Measurements from ENCODE around the gene PLXNB3. TPM values are rescaled to one million over a fixed set of nuclear protein-coding genes. Genes with fewer than 3 reads are reported as not detected.

PLXNB3 gene
- total RNA-seq, 2 donors from 2014 or later, result 40.8 to 52.2 TPM

DNA sequence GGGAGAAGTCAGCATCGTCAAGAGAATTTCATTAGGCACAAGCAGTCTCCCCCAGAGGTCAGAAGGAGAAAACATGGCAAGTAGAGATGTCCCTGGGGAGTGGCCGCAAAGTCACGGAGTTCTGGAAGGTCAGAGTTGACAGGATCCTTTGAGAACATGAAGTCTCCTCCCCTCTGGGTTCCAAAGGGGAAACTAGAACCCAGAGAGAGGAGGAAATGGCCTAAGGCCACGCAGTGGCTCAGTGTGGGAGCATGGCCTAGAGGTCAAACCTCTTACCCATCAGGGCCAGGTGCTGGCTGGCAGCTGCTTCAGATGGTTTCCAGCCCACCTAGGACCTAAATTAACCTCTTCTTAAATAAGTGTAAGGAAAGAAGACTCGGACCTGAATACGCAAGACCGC lies 29.2 kb downstream of the PLXNB3 start:
- H3K36me3 ChIP-seq, result peaks cover 8% of the 10 kb centered on the region
- H3K9me3 ChIP-seq, result no peaks in the 10 kb centered on the region
- ATAC-seq (ENCODE audit: insufficient number of reproducible peaks, low FRiP score, low read depth) (no peak), DNase-seq (ENCODE audit: low spot score) (no peak)
- TF ChIP-seq, protein P1, sequence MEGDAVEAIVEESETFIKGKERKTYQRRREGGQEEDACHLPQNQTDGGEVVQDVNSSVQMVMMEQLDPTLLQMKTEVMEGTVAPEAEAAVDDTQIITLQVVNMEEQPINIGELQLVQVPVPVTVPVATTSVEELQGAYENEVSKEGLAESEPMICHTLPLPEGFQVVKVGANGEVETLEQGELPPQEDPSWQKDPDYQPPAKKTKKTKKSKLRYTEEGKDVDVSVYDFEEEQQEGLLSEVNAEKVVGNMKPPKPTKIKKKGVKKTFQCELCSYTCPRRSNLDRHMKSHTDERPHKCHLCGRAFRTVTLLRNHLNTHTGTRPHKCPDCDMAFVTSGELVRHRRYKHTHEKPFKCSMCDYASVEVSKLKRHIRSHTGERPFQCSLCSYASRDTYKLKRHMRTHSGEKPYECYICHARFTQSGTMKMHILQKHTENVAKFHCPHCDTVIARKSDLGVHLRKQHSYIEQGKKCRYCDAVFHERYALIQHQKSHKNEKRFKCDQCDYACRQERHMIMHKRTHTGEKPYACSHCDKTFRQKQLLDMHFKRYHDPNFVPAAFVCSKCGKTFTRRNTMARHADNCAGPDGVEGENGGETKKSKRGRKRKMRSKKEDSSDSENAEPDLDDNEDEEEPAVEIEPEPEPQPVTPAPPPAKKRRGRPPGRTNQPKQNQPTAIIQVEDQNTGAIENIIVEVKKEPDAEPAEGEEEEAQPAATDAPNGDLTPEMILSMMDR (IDR thresholded peaks at IDR 0.05), result no peak
- peak overlapping the region; percentile 85 for H3K4me3 ChIP-seq
- peaks cover 8 to 35% of the 10 kb centered on the region in 2 donors for H3K4me1 ChIP-seq (ENCODE audit: control insufficient read depth in 1 of 2, low read depth in 2 of 2)
- peak overlapping the region; percentile 90 to 91 for H3K27ac ChIP-seq
- no peaks in the 10 kb centered on the region for H3K27me3 ChIP-seq (replicated peaks; ENCODE audit: insufficient read depth)

DNA sequence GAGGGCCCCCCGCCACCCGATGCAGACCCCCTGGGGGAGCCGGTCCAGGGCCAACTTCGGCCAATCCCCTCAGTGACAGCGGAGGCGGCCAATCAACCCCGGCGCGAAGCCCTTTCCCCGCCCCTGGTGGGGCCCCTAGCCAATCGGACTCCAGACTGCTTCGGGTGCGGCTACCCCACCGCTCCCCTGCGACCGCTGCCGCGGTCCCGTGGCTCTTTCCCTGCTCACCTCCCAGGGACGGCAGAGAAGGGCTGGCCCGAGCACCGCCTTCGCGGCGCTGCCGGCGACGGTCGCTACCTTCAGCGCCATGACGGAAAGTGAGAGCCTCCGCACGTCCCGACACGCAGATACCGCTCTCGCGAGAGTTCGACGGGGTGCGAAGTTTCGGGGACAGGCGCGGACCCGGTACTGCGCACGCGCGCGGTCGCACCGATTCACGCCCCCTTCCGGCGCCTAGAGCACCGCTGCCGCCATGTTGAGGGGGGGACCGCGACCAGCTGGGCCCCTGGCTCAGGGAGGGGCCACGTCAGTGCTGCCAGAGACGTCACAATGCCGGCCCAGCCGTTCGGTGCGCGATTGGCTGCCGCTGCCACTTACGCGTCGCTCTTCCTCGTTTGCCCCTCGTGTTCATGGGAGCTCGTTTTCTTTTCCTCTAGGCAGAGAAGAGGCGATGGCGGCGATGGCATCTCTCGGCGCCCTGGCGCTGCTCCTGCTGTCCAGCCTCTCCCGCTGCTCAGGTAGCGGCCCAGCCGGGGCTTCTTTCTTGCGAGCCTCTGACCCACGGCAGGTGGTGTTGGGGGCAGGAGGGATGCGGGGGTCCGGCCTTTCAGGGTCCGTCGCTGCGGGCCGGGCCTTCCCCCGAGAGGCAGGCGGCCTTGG lies 30.2 kb downstream of the PLXNB3 start, which contains the start of the genes IDH3G and SSR4:
IDH3G (minus strand) TSS at position 358 of the 879 bp plus-strand sequence; CDS start at position 309, 49 bp downstream.
SSR4 (plus strand) TSS at position 651 of the 879 bp plus-strand sequence; CDS start at position 671, 20 bp downstream.
- H3K4me3 ChIP-seq, result peak within 1 kb of the TSS; percentile 85
- H3K4me1 ChIP-seq (ENCODE audit: control insufficient read depth in 1 of 2, low read depth in 2 of 2), result peaks cover 8 to 35% of the 10 kb centered on the region in 2 donors
- H3K27me3 ChIP-seq (replicated peaks; ENCODE audit: insufficient read depth), result no peaks in the 10 kb centered on the region

DNA sequence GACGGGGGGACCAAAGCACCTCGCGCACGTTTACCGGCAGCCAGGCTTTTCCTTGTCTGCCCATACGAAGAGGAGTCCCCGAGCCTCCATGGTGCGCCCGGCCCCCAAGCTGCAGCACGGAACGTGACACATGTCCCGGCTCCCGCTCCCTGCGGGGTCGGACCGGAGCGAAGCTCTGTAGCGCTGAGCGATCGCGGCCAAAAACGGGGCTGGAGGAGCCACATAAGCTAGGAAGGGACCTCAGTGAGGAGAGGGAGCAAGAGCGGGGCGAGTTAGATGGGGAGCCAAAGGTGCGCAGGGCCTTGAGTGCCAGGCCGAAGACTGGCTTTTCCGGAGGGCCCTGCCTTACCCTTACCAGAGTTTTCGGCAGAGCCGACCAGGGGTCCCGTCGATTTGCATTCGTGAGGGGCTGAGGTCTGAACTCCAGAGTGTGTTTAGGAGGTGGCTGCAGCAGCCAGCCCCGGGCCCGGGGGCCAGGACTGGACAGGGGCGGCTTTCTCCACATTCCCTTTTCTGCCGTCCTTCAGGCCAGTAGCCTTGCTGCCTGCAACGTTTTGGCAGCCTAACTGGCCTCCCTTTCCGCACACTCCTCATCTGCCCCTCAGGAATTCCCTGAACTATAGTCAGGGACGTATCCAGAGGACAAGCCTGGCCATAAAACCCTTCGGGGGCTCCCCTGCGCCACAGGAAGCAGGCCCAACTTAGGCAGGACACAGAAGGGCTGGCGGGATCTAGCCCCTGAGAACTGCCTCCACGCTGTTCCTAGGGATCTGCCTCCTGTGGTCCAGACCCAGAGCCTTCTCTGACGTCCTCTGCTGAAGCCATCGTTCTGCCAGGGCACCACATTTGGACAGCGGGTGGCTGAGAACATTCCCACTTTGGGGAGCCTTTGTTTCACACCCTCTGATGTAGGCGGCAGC lies 31.1 kb downstream of the PLXNB3 start:
- ATAC-seq (ENCODE audit: insufficient number of reproducible peaks, low FRiP score, low read depth), result no peak
- H3K36me3 ChIP-seq, result peaks cover 5% of the 10 kb centered on the region
- H3K9me3 ChIP-seq, result no peaks in the 10 kb centered on the region
- TF ChIP-seq, protein P1 (IDR thresholded peaks at IDR 0.05), result no peak
- no peak for DNase-seq (ENCODE audit: low spot score)
- H3K4me1 ChIP-seq (ENCODE audit: control insufficient read depth in 1 of 2, low read depth in 2 of 2), result peaks cover 8 to 35% of the 10 kb centered on the region in 2 donors
- H3K27me3 ChIP-seq (replicated peaks; ENCODE audit: insufficient read depth), result no peaks in the 10 kb centered on the region
- peak overlapping the region; percentile 85 for H3K4me3 ChIP-seq
- H3K27ac ChIP-seq, result peak overlapping the region; percentile 81 to 91

More for the DNA sequence above, 30.2 kb downstream of the PLXNB3 start, which contains the start of the genes IDH3G and SSR4:
- peaks cover 10% of the 10 kb centered on the region for H3K36me3 ChIP-seq
- H3K9me3 ChIP-seq, result no peaks in the 10 kb centered on the region
- TF ChIP-seq, protein P1 (IDR thresholded peaks at IDR 0.05), result no peak
- peak; percentile 88 for ATAC-seq (ENCODE audit: insufficient number of reproducible peaks, low FRiP score, low read depth)
- peak within 1 kb of the TSS; percentile 90 to 91 for H3K27ac ChIP-seq
- peak; percentile 73 for DNase-seq (ENCODE audit: low spot score)

DNA sequence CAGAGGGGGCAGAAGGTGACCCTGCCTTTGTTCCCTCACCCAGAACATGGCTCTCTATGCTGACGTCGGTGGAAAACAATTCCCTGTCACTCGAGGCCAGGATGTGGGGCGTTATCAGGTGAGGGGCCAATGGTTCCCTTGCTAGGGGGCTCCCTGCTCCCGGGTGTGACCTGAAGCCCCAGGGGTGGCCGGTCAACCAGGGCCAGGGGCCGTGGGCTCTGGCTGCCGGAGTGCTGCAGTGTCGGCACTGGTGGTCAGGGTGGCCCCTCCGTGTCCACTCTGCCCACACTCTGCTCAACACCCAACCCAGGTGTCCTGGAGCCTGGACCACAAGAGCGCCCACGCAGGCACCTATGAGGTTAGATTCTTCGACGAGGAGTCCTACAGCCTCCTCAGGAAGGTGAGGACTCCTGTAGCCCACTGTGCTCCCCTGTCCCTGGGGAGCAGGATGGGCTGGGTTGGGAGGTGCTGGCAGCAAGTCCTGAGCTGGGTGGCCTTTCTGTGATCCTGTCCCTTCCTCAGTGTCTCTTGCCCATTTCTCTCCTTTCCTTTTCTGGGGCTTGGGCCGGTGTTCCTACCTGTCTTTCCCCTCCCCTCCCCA lies 33.5 kb downstream of the PLXNB3 start:
- no peak for ATAC-seq (ENCODE audit: insufficient number of reproducible peaks, low FRiP score, low read depth)
- Histone ChIP-seq H3K4me3 (no peak overlapping the region), H3K36me3 (peaks cover 5% of the 10 kb centered on the region), H3K27me3 (replicated peaks; ENCODE audit: insufficient read depth) (no peaks in the 10 kb centered on the region), H3K9me3 (no peaks in the 10 kb centered on the region), H3K27ac (no peak overlapping the region), H3K4me1 (ENCODE audit: control insufficient read depth in 1 of 2, low read depth in 2 of 2) (peaks cover 8 to 30% of the 10 kb centered on the region in 2 donors)
- TF ChIP-seq, protein P1 (IDR thresholded peaks at IDR 0.05), result no peak
- no peak for DNase-seq (ENCODE audit: low spot score)
